Activated T-cell treated with anti-CD3 and anti-CD28 coated beads, Interleukin-2, amount 50 U/mL, for 24 hours (primary cell): ENCODE results near the gene SELE.

Experiments used
- DNase-seq: peaks from one replicate; pipeline ENCODE4 v3.0.0-alpha.2; 2020
- H3K27ac Mint-ChIP-seq: 2 replicates; pipeline ENCODE4 v1.8.0; 2020; ENCODE audit warnings: mild to moderate bottlenecking, mixed read lengths
- H3K27me3 Mint-ChIP-seq: 2 replicates; pipeline ENCODE4 v1.8.0; 2020; ENCODE audit warnings: mixed read lengths
- H3K36me3 Mint-ChIP-seq: 2 replicates; pipeline ENCODE4 v1.8.0; 2020; ENCODE audit warnings: low read depth, mixed read lengths
- H3K4me1 Mint-ChIP-seq: 2 replicates; pipeline ENCODE4 v1.8.0; 2020; ENCODE audit warnings: low read depth, mixed read lengths
- H3K4me3 Mint-ChIP-seq: 2 replicates; pipeline ENCODE4 v1.8.0; 2020; ENCODE audit warnings: mild to moderate bottlenecking, moderate library complexity, mixed read lengths
- H3K9me3 Mint-ChIP-seq: 2 replicates; pipeline ENCODE4 v1.8.0; 2020; ENCODE audit warnings: mixed read lengths

Gene SELE

DNA sequence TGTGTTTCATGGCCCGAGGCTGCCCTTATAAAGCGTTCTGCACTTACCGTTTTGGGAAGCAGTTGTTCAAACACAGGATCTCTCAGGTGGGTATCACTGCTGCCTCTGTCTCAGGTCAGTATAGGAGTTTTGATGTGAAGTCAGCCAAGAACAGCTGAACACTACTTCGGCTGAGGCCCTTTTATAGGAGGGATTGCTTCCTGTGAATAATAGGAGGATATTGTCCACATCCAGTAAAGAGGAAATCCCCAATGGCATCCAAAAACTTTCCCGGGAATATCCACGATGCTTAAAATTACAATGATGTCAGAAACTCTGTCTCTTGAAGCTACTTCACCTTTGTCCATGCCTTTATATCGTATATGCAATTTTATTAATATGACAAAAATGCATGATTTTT, at the start of gene SELE:
SELE (minus strand) TSS at position 156 of the 400 bp plus-strand sequence. CDS start 467 bp downstream, outside the sequence.
- H3K36me3 Mint-ChIP-seq = no peaks in the 10 kb centered on the region
- no peak within 1 kb of the TSS for H3K4me3 Mint-ChIP-seq
- H3K4me1 Mint-ChIP-seq = peaks cover 3% of the 10 kb centered on the region
- H3K27me3 Mint-ChIP-seq = peaks cover 7% of the 10 kb centered on the region
- no peak for DNase-seq
- no peak within 1 kb of the TSS for H3K27ac Mint-ChIP-seq
- no peaks in the 10 kb centered on the region for H3K9me3 Mint-ChIP-seq

- no peak overlapping the region for H3K4me3 Mint-ChIP-seq
- H3K4me1 Mint-ChIP-seq = no peaks in the 10 kb centered on the region
- H3K27me3 Mint-ChIP-seq = peaks cover 42% of the 10 kb centered on the region
- H3K9me3 Mint-ChIP-seq = no peaks in the 10 kb centered on the region
- no peak overlapping the region for H3K27ac Mint-ChIP-seq
- DNase-seq = no peak
- H3K36me3 Mint-ChIP-seq = no peaks in the 10 kb centered on the region
Observed at GRCh38 chr1:169782596-169782995, 48.7 kb upstream of the SELE start.

- H3K9me3 Mint-ChIP-seq = no peaks in the 10 kb centered on the region
- no peak overlapping the region for H3K4me3 Mint-ChIP-seq
- no peaks in the 10 kb centered on the region for H3K4me1 Mint-ChIP-seq
- H3K36me3 Mint-ChIP-seq = no peaks in the 10 kb centered on the region
- H3K27me3 Mint-ChIP-seq = peaks cover 25% of the 10 kb centered on the region
- DNase-seq = no peak
- H3K27ac Mint-ChIP-seq = no peak overlapping the region
Observed at GRCh38 chr1:169779970-169780369, 46.1 kb upstream of the SELE start.

GRCh38 chr1:169779150-169779549, 45.3 kb upstream of the SELE start:
- DNase-seq = no peak
- no peak overlapping the region for H3K27ac Mint-ChIP-seq
- peaks cover 16% of the 10 kb centered on the region for H3K27me3 Mint-ChIP-seq
- H3K9me3 Mint-ChIP-seq = no peaks in the 10 kb centered on the region
- H3K4me1 Mint-ChIP-seq = no peaks in the 10 kb centered on the region
- H3K36me3 Mint-ChIP-seq = no peaks in the 10 kb centered on the region
- H3K4me3 Mint-ChIP-seq = no peak overlapping the region

- H3K36me3 Mint-ChIP-seq = no peaks in the 10 kb centered on the region
- H3K4me1 Mint-ChIP-seq = no peaks in the 10 kb centered on the region
- no peak overlapping the region for H3K4me3 Mint-ChIP-seq
- H3K27ac Mint-ChIP-seq = no peak overlapping the region
- no peaks in the 10 kb centered on the region for H3K27me3 Mint-ChIP-seq
- H3K9me3 Mint-ChIP-seq = no peaks in the 10 kb centered on the region
- no peak for DNase-seq
Observed at GRCh38 chr1:169776440-169776839, 42.6 kb upstream of the SELE start.

DNA sequence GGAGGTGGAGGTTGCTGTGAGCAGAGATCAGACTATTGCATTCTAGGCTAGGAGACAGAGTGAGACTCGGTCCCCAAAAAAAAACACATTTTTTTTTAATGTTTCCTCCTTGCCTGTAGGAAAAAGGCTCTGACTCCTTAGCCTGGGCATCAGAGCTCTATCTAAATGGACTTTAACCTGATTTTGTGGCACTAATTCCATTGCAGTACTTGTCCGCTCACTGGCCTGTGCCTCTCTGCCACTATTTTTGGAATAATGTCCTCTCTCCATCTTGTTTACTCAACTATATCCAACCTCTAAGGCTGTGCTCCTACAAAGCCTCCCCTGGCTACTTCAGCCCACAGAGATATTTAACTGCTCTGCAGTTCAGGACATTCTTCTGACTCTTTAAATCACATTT, 34.3 kb upstream of the SELE start:
- H3K36me3 Mint-ChIP-seq = no peaks in the 10 kb centered on the region
- H3K4me1 Mint-ChIP-seq = no peaks in the 10 kb centered on the region
- DNase-seq = no peak
- H3K27me3 Mint-ChIP-seq = no peaks in the 10 kb centered on the region
- H3K9me3 Mint-ChIP-seq = no peaks in the 10 kb centered on the region
- H3K27ac Mint-ChIP-seq = no peak overlapping the region
- no peak overlapping the region for H3K4me3 Mint-ChIP-seq

GRCh38 chr1:169765580-169766331, 31.9 kb upstream of the SELE start:
- Mint-ChIP-seq H3K27me3 (no peaks in the 10 kb centered on the region), H3K27ac (no peak overlapping the region), H3K4me3 (no peak overlapping the region), H3K4me1 (no peaks in the 10 kb centered on the region), H3K36me3 (no peaks in the 10 kb centered on the region), H3K9me3 (no peaks in the 10 kb centered on the region)
- no peak for DNase-seq

GRCh38 chr1:169764919-169765318, 31.0 kb upstream of the SELE start:
- H3K27me3 Mint-ChIP-seq = no peaks in the 10 kb centered on the region
- H3K27ac Mint-ChIP-seq = no peak overlapping the region
- H3K9me3 Mint-ChIP-seq = no peaks in the 10 kb centered on the region

GRCh38 chr1:169762699-169763098, 28.8 kb upstream of the SELE start:
- no peaks in the 10 kb centered on the region for H3K4me1 Mint-ChIP-seq
- no peaks in the 10 kb centered on the region for H3K27me3 Mint-ChIP-seq
- no peak for DNase-seq
- H3K4me3 Mint-ChIP-seq = no peak overlapping the region
- H3K36me3 Mint-ChIP-seq = no peaks in the 10 kb centered on the region
- H3K27ac Mint-ChIP-seq = no peak overlapping the region
- H3K9me3 Mint-ChIP-seq = peaks cover 4% of the 10 kb centered on the region

More at GRCh38 chr1:169764919-169765318, 31.0 kb upstream of the SELE start:
- Mint-ChIP-seq H3K36me3 (no peaks in the 10 kb centered on the region), H3K4me3 (no peak overlapping the region), H3K4me1 (no peaks in the 10 kb centered on the region)
- DNase-seq = no peak

DNA sequence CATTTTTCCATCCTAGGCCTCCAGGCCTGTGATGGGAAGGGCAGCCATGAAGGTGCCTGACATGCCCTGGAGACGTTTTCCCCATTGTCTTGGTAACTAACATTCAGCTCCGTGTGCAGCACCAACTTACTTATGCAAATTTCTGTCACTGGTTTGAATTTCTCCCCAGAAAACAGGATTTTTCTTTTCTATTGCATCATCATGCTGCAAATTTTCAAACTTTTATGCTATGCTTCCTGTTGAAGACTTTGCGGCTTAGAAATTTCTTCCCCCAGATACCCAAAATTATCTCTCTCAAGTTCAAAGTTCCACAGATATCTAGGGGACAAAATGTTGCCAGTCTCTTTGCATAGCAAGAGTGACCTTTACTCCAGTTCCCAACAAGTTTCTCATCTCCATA, 25.2 kb upstream of the SELE start:
- no peaks in the 10 kb centered on the region for H3K36me3 Mint-ChIP-seq
- no peak overlapping the region for H3K27ac Mint-ChIP-seq
- DNase-seq = no peak
- peaks cover 4% of the 10 kb centered on the region for H3K9me3 Mint-ChIP-seq
- H3K4me1 Mint-ChIP-seq = no peaks in the 10 kb centered on the region
- no peak overlapping the region for H3K4me3 Mint-ChIP-seq
- no peaks in the 10 kb centered on the region for H3K27me3 Mint-ChIP-seq

DNA sequence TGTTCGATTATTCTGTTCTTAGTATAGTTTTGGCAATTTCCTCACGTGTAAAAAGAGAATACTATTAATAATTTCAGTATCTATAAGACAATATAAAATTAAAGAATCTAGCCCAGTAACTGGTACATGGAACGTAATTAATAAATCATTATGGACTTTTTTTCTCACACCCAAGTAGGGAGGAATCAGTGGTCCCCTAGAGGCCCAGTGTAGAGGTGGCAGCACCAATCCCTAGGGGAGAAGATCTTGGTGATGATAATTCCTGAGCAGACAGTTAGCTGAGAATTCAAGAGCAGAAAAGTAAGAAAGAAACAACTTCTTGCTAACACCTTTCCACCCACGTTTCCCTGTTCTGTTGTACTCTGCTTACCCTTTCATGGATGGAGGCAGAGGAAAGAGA, 19.7 kb upstream of the SELE start:
- H3K27me3 Mint-ChIP-seq = no peaks in the 10 kb centered on the region
- H3K36me3 Mint-ChIP-seq = no peaks in the 10 kb centered on the region
- no peaks in the 10 kb centered on the region for H3K9me3 Mint-ChIP-seq
- H3K4me3 Mint-ChIP-seq = no peak overlapping the region
- DNase-seq = no peak
- H3K27ac Mint-ChIP-seq = no peak overlapping the region
- no peaks in the 10 kb centered on the region for H3K4me1 Mint-ChIP-seq

DNA sequence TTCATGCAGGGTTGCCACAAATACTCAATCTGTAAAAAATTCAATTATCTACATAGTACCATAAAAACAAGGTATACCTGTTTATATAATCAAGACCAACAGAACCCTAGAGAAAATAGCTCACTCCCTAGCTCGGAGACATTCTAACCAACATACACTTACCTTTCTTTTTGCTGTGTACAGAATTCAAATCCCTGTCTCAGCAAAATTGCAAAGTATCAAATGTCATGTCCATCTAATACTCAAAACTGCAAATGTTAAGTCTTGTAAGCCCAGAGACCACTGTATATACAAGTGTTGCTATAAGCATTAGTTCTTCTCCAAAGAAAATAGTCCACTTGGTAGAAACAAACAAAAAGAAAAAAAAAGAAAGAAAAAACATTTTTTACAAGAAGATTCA, 16.2 kb upstream of the SELE start:
- Mint-ChIP-seq H3K27me3 (no peaks in the 10 kb centered on the region), H3K9me3 (no peaks in the 10 kb centered on the region), H3K27ac (no peak overlapping the region), H3K4me3 (no peak overlapping the region), H3K4me1 (no peaks in the 10 kb centered on the region), H3K36me3 (no peaks in the 10 kb centered on the region)
- no peak for DNase-seq

DNA sequence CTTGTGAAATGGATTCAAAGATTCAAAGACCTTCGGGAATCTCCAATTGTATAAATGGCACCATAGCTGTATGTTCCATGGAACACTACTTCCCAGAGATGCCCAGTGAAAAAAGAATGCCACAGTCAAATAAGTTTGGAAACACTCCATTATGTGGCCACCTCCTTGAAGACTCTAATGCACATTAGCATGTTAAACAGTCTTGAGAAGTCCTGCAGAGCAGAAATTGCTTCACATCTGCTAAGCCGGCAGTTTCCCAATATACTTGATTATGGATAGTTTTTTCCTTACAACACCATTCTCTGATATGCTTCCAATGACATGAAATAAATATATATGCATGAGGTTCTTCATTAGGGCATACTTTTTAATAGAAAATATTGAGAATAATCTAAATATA, 12.7 kb upstream of the SELE start:
- no peak overlapping the region for H3K4me3 Mint-ChIP-seq
- no peak for DNase-seq
- H3K27ac Mint-ChIP-seq = no peak overlapping the region
- no peaks in the 10 kb centered on the region for H3K36me3 Mint-ChIP-seq
- H3K4me1 Mint-ChIP-seq = no peaks in the 10 kb centered on the region
- H3K9me3 Mint-ChIP-seq = peaks cover 5% of the 10 kb centered on the region
- H3K27me3 Mint-ChIP-seq = peaks cover 5% of the 10 kb centered on the region

DNA sequence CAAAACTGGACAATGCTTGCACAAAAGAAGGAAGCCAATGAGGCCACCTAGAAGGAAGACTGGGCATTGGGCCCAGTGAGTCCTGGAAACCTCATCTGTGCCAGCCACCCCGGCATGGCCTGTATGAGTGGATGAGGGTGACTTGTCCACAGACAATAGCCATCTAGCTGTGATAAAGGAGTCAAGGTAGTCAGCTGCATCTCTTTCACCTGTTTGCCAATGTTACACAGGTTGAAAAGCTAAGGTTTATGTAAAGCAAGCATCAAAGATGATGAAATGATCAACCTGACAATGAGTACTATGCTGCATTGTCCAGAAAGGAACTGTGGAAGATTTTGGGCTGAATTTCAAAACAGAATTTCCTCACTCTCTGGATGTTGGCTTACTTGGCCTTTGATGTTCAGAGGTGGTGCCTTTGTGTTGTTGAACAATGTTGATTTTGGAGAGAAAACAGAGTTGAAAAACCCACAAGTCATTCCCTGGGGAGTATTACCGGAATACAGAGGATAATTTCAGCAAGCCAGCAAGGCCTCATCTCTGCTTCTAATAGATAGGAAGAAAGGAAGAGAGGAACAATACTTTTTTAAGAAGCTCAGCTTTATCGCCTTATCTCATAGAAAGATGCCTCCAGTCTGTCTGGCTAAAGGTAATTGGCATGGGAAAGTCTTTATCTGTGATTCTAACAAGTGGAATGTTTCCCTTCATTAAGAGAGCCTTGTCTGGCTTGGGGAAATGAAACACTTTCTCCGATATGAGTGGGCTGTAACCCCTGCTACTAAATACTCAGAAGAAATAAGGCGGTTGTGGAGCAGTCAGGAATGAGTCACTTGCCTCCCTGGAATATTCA, 11.4 kb upstream of the SELE start:
- DNase-seq = no peak
- Mint-ChIP-seq H3K36me3 (no peaks in the 10 kb centered on the region), H3K4me1 (no peaks in the 10 kb centered on the region), H3K4me3 (no peak overlapping the region), H3K27ac (no peak overlapping the region), H3K27me3 (peaks cover 5% of the 10 kb centered on the region), H3K9me3 (peaks cover 5% of the 10 kb centered on the region)
